SH-SY5Y (cell line): ENCODE data around the gene MICB.

Experiments
- GATA2 ChIP-seq: IDR thresholded peaks from 2 replicates; pipeline ENCODE4 v1.6.1; 2011; ENCODE audit warnings: mild to moderate bottlenecking, low read depth, low read length
- GATA3 ChIP-seq: IDR thresholded peaks from 2 replicates; pipeline ENCODE4 v1.6.1; 2011; ENCODE audit warnings: low read depth, mild to moderate bottlenecking, low read length, moderate library complexity

DNA sequence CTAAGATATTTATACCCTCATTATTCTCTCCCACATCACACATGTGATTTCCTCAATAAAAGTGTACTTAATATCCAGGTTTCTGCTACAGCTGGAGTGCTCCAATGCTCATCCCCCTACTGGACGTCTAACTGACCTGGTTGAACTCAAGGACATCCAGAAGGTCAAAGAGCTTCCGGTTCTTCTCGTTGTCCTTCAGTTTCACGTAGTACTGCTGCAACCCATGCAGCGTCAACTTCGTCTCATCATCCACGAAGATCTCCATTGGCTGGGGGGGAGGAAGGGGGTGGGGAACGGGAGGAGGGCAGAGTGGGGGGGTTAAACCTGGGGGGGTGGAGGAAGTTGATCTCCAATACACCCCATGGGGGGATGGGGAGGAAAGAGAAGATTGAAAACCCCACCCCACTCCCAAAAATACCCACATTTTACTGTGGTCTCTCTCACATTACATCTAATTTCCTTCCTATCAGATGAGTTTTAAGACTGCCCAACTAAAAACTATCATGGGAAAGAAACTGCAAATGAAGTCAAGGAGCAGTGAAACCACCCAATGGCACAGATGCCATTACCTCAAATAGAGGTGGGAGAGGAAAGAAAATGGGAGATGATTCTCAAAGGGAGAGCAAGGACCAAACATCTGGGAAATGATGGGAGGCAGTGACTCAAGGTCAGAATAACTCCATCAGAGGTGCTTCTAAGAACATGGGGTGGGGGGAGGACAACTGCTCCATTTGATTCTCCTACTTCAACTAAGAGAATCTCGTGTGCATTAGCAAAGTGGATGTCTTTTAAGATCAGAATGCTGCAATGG lies 34.9 kb downstream of the MICB start:
- TF ChIP-seq GATA3, result no peak
- no peak for TF ChIP-seq GATA2
